GM23338 (cell line): ENCODE results near the gene SMYD3. TPM values are rescaled to one million over a fixed set of nuclear protein-coding genes. Genes with fewer than 3 reads are reported as not detected.

Source experiments
- ATAC-seq: fragments of 200-7000 bp; cut with Tn5 transposase; 3 replicates; pipeline ENCODE4 v1.9.1; 2020
- DNase-seq: peaks from one replicate; pipeline ENCODE4 v3.0.0-alpha.2; 2015; ENCODE audit warnings: low spot score
- H2AFZ ChIP-seq: fragments of 200-600 bp; sonication (generic); 2 replicates; pipeline ENCODE4 v1.8.0; 2016; ENCODE audit warnings: antibody characterized with exemption, mild to moderate bottlenecking, moderate library complexity
- H3F3A ChIP-seq: fragments of 200-600 bp; sonication (generic); replicated peaks from 2 replicates; pipeline ENCODE4 v1.8.0; 2017; ENCODE audit warnings: antibody characterized with exemption, mixed run types, low read depth
- H3K27ac ChIP-seq: fragments of 200-600 bp; sonication (generic); 2 replicates; pipeline ENCODE4 v1.6.1; 2016; ENCODE audit warnings: low read depth
- H3K27me3 ChIP-seq: fragments of 200-600 bp; sonication (generic); 2 replicates; pipeline ENCODE4 v1.8.0; 2016; ENCODE audit warnings: mild to moderate bottlenecking, mixed run types, moderate library complexity; ENCODE audit not compliant: insufficient read depth
- H3K36me3 ChIP-seq: fragments of 200-600 bp; sonication (generic); 2 replicates; pipeline ENCODE4 v1.8.0; 2016; ENCODE audit warnings: mild to moderate bottlenecking; ENCODE audit not compliant: insufficient read depth
- H3K4me1 ChIP-seq: fragments of 200-600 bp; sonication (generic); 2 replicates; pipeline ENCODE4 v1.8.0; 2016; ENCODE audit warnings: mild to moderate bottlenecking, moderate library complexity; ENCODE audit not compliant: insufficient read depth
- H3K4me2 ChIP-seq: fragments of 200-600 bp; sonication (generic); 2 replicates; pipeline ENCODE4 v1.7.1; 2017; ENCODE audit warnings: mixed run types
- H3K4me3 ChIP-seq: fragments of 200-600 bp; sonication (generic); 2 replicates; pipeline ENCODE4 v1.6.1; 2016; ENCODE audit warnings: mixed run types
- H3K79me2 ChIP-seq: fragments of 200-600 bp; sonication (generic); replicated peaks from 2 replicates; pipeline ENCODE4 v1.8.0; 2017; ENCODE audit warnings: mild to moderate bottlenecking; ENCODE audit not compliant: insufficient read depth
- H3K9me2 ChIP-seq: fragments of 200-600 bp; sonication (generic); 2 replicates; pipeline ENCODE4 v1.8.0; 2017; ENCODE audit not compliant: insufficient read depth
- H4K20me1 ChIP-seq: fragments of 200-600 bp; sonication (generic); replicated peaks from 2 replicates; pipeline ENCODE4 v1.8.0; 2017; ENCODE audit warnings: mild to moderate bottlenecking; ENCODE audit not compliant: insufficient read depth
- H3K27ac Mint-ChIP-seq: 2 replicates; pipeline ENCODE4 v1.8.0; 2020; ENCODE audit warnings: inconsistent platforms, mild to moderate bottlenecking, moderate library complexity, mixed read lengths
- H3K27me3 Mint-ChIP-seq: 3 replicates; pipeline ENCODE4 v1.8.0; 2022; ENCODE audit warnings: low read depth, mild to moderate bottlenecking, moderate library complexity, mixed read lengths, inconsistent platforms; ENCODE audit not compliant: insufficient read depth, poor library complexity
- H3K36me3 Mint-ChIP-seq: 3 replicates; pipeline ENCODE4 v1.8.0; 2021; ENCODE audit warnings: low read depth, mild to moderate bottlenecking, inconsistent platforms, moderate library complexity, mixed read lengths
- H3K4me1 Mint-ChIP-seq: 3 replicates; pipeline ENCODE4 v1.8.0; 2020; ENCODE audit warnings: mild to moderate bottlenecking, inconsistent platforms, mixed read lengths
- H3K4me3 Mint-ChIP-seq: 3 replicates; pipeline ENCODE4 v1.8.0; 2021; ENCODE audit warnings: moderate library complexity, mild to moderate bottlenecking, inconsistent platforms, mixed read lengths
- H3K9me3 Mint-ChIP-seq: 3 replicates; pipeline ENCODE4 v1.8.0; 2020; ENCODE audit warnings: moderate library complexity, mild to moderate bottlenecking, inconsistent platforms, mixed read lengths
- CTCF ChIP-seq, 2 experiments: fragments of 200-600 bp in 1 of 2; sonication (generic) in 1 of 2; conservative IDR thresholded peaks; 2 replicates each; pipeline versions ENCODE4 v1.5.1 to v1.6.1; 2016 to 2017; ENCODE audit warnings: antibody characterized with exemption in 2 of 2, low read depth in 2 of 2, mild to moderate bottlenecking in 2 of 2, moderate library complexity in 1 of 2
- EZH2 ChIP-seq: fragments of 200-600 bp; sonication (generic); IDR thresholded peaks from one replicate; pipeline ENCODE4 v1.8.0; 2017; ENCODE audit warnings: antibody characterized with exemption, mild to moderate bottlenecking, low read depth; ENCODE audit not compliant: unreplicated experiment
- ZNF114 ChIP-seq: fragments of 250-450 bp; sonication (Bioruptor Pico); IDR thresholded peaks from 2 replicates; pipeline ENCODE4 v1.5.0; 2020; ENCODE audit warnings: mild to moderate bottlenecking, moderate library complexity
- polyA plus RNA-seq: library from polyadenylated mRNA; unstranded; fragments of >200 nt; fragmentation: Nextera tagmentation; extraction: Ambion mirVana; gene quantifications from 2 replicates; pipeline ENCODE4 v1.2.1, GENCODE V29; 2016
- total RNA-seq: library from RNA; depleted of rRNA; stranded (reverse); fragments of >200 nt; shearing (Covaris generic); gene quantifications from 2 replicates; pipeline ENCODE4 v1.2.3, GENCODE V29; 2014
- TF ChIP-seq, protein P1 (sequence below): fragments of 250-450 bp; sonication (Bioruptor Pico); IDR thresholded peaks from 2 replicates; pipeline ENCODE4 v1.5.0; 2020; ENCODE audit warnings: mild to moderate bottlenecking, moderate library complexity

Gene SMYD3
- total and polyA plus RNA-seq, 2 experiments from 2014 or later, result 31.8 to 34.4 TPM

DNA sequence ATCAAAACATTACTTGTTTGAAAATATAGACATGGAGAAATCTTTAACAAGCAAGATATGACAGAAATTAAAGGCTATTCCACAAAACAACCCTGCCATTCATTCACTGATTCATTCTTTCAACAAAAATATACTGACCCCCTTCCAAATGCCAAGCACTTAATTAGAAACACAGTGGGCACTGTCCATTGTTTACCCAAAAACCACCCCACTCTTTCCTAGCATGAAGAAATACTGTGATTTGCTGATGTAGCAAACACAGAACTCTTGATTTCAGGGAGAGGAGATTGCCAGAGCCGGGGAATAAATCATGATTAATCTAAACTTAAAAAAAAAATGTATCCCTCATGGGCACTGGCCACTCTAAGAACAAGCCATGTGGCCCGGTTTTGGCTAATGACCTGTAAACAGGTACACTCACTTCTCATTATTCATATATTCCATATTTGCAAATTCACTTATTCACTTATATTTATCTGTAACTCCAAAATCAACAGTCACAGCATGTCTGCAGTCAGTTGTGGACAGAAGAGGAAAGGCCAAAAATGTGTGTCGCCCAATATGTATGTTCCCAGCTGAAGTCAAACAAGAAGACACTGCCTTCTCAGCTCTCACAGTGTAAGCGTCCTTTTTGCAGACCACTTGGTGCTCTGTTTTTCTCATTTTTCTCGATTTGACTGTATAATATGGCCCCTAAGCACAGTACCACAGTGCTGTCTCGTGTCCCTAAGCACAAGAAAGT, 133.1 kb downstream of the SMYD3 start:
- no peak for DNase-seq
- no peak overlapping the region for H3K4me3 ChIP-seq
- H3K4me2 ChIP-seq, result no peak overlapping the region
- H3K27ac ChIP-seq, result no peak overlapping the region
- Mint-ChIP-seq H3K4me1 (peaks cover 8% of the 10 kb centered on the region), H3K36me3 (no peaks in the 10 kb centered on the region), H3K27ac (no peak overlapping the region), H3K9me3 (no peaks in the 10 kb centered on the region), H3K27me3 (no peaks in the 10 kb centered on the region), H3K4me3 (no peak overlapping the region)
- H3K4me1 ChIP-seq, result no peaks in the 10 kb centered on the region
- H3K36me3 ChIP-seq, result no peaks in the 10 kb centered on the region
- no peaks in the 10 kb centered on the region for H3K9me2 ChIP-seq
- no peak for ATAC-seq
- H2AFZ ChIP-seq, result no peak overlapping the region
- H3F3A ChIP-seq, result no peaks in the 10 kb centered on the region
- peaks cover 4% of the 10 kb centered on the region; the same call in 1 of the 2 replicates for H3K79me2 ChIP-seq
- TF ChIP-seq, protein P1, sequence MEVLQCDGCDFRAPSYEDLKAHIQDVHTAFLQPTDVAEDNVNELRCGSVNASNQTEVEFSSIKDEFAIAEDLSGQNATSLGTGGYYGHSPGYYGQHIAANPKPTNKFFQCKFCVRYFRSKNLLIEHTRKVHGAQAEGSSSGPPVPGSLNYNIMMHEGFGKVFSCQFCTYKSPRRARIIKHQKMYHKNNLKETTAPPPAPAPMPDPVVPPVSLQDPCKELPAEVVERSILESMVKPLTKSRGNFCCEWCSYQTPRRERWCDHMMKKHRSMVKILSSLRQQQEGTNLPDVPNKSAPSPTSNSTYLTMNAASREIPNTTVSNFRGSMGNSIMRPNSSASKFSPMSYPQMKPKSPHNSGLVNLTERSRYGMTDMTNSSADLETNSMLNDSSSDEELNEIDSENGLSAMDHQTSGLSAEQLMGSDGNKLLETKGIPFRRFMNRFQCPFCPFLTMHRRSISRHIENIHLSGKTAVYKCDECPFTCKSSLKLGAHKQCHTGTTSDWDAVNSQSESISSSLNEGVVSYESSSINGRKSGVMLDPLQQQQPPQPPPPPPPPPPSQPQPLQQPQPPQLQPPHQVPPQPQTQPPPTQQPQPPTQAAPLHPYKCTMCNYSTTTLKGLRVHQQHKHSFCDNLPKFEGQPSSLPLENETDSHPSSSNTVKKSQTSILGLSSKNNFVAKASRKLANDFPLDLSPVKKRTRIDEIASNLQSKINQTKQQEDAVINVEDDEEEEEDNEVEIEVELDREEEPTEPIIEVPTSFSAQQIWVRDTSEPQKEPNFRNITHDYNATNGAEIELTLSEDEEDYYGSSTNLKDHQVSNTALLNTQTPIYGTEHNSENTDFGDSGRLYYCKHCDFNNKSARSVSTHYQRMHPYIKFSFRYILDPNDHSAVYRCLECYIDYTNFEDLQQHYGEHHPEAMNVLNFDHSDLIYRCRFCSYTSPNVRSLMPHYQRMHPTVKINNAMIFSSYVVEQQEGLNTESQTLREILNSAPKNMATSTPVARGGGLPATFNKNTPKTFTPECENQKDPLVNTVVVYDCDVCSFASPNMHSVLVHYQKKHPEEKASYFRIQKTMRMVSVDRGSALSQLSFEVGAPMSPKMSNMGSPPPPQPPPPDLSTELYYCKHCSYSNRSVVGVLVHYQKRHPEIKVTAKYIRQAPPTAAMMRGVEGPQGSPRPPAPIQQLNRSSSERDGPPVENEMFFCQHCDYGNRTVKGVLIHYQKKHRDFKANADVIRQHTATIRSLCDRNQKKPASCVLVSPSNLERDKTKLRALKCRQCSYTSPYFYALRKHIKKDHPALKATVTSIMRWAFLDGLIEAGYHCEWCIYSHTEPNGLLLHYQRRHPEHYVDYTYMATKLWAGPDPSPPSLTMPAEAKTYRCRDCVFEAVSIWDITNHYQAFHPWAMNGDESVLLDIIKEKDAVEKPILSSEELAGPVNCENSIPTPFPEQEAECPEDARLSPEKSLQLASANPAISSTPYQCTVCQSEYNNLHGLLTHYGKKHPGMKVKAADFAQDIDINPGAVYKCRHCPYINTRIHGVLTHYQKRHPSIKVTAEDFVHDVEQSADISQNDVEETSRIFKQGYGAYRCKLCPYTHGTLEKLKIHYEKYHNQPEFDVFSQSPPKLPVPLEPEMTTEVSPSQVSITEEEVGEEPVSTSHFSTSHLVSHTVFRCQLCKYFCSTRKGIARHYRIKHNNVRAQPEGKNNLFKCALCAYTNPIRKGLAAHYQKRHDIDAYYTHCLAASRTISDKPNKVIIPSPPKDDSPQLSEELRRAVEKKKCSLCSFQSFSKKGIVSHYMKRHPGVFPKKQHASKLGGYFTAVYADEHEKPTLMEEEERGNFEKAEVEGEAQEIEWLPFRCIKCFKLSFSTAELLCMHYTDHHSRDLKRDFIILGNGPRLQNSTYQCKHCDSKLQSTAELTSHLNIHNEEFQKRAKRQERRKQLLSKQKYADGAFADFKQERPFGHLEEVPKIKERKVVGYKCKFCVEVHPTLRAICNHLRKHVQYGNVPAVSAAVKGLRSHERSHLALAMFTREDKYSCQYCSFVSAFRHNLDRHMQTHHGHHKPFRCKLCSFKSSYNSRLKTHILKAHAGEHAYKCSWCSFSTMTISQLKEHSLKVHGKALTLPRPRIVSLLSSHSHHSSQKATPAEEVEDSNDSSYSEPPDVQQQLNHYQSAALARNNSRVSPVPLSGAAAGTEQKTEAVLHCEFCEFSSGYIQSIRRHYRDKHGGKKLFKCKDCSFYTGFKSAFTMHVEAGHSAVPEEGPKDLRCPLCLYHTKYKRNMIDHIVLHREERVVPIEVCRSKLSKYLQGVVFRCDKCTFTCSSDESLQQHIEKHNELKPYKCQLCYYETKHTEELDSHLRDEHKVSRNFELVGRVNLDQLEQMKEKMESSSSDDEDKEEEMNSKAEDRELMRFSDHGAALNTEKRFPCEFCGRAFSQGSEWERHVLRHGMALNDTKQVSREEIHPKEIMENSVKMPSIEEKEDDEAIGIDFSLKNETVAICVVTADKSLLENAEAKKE (CRISPR knock-in tag), result no peak
- TF ChIP-seq CTCF (conservative IDR thresholded peaks at IDR 0.05; ENCODE audit: low read depth in 2 of 2) (no peak), ZNF114 (CRISPR knock-in tag) (no peak), EZH2 (no peak)
- H4K20me1 ChIP-seq, result no peaks in the 10 kb centered on the region
- no peaks in the 10 kb centered on the region for H3K27me3 ChIP-seq
